Testis (tissue), 2 donors: ENCODE data around the gene FXYD2.

Source experiments
- POLR2A ChIP-seq: fragments of 450-650 bp; IDR thresholded peaks from one replicate; pipeline ENCODE4 v1.6.1; 2017; ENCODE audit warnings: antibody characterized with exemption, mild to moderate bottlenecking, moderate library complexity
- TF ChIP-seq, protein P1 (sequence below), 3 experiments: fragments of 450-650 bp in 2 of 3; fragments of 200-600 bp in 1 of 3; sonication (generic) in 1 of 3; IDR thresholded peaks; one replicate each; pipeline ENCODE4 v1.5.1; 2016 to 2019; ENCODE audit warnings: antibody characterized with exemption in 3 of 3, mild to moderate bottlenecking in 2 of 3, moderate library complexity in 1 of 3

DNA sequence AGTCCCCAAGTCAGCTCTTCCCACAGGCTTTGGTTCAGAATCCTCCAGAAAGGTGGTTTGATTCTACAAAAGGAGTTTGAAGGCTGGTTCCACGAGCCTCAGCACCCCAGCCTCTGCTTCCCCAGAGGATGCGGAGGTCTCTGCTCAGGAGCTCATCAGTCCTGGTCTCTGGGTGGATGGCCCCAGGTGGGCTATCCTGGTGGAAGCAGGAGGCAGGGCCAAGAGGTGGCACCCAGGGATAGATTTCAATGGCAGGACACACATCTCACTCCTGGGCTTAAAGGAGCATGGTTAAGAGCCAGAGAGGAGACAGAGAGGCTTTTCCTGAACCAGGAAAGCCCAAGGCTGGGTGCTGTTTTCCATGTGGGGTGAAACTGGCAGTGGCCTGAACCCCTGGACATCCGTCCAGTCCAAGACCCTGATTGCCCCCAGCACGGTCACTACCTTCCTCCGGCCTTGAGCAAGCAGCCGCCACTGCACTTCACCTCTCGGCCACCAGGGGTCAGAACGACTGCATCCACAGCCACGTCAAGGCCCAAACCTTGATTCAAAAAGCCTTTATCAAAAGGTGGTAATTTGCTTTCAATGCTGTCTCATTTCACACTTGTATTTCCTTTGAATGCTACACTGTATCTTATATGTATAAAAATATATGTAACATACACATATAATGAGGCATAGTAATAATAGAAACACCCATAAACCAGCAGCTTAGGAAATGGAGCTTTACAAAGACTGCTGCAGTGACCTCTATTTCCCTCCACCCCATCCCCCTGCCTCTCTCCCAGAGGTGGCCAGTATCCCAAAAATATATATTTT, 19.3 kb upstream of the FXYD2 start:
- TF ChIP-seq, protein P1, sequence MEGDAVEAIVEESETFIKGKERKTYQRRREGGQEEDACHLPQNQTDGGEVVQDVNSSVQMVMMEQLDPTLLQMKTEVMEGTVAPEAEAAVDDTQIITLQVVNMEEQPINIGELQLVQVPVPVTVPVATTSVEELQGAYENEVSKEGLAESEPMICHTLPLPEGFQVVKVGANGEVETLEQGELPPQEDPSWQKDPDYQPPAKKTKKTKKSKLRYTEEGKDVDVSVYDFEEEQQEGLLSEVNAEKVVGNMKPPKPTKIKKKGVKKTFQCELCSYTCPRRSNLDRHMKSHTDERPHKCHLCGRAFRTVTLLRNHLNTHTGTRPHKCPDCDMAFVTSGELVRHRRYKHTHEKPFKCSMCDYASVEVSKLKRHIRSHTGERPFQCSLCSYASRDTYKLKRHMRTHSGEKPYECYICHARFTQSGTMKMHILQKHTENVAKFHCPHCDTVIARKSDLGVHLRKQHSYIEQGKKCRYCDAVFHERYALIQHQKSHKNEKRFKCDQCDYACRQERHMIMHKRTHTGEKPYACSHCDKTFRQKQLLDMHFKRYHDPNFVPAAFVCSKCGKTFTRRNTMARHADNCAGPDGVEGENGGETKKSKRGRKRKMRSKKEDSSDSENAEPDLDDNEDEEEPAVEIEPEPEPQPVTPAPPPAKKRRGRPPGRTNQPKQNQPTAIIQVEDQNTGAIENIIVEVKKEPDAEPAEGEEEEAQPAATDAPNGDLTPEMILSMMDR (IDR thresholded peaks at IDR 0.05) = peak; percentile 96 to 100 (median 98)
- TF ChIP-seq POLR2A = no peak
